Measurements from ENCODE around the gene C2orf15.

Gene C2orf15

GRCh38 chr2:99141110-99142108, at the start of gene C2orf15:
TSS of gene C2orf15 (plus strand) at chr2:99141707. CDS start at chr2:99150559, 8,852 bp downstream.
- no peak for TF ChIP-seq CTCF (IDR thresholded peaks at IDR 0.05; ENCODE audit: insufficient read depth, low read depth, low read length, missing control alignments)

GRCh38 chr2:99096728-99097127, 44.8 kb upstream of the C2orf15 start:
- H3K4me3 ChIP-seq (ENCODE audit: low read length), result no peak overlapping the region
- DNase-seq (ENCODE audit: low read depth), result no peak
- TF ChIP-seq CTCF (IDR thresholded peaks at IDR 0.05; ENCODE audit: insufficient read depth, low read depth, low read length, missing control alignments), result no peak

More at GRCh38 chr2:99141110-99142108, at the start of gene C2orf15:
- H3K4me3 ChIP-seq (ENCODE audit: low read length), result peak within 1 kb of the TSS; percentile 73
- DNase-seq (ENCODE audit: low read depth), result peak; percentile 97

GRCh38 chr2:99101697-99102096, 39.8 kb upstream of the C2orf15 start:
- no peak overlapping the region for H3K4me3 ChIP-seq (ENCODE audit: low read length)
- DNase-seq (ENCODE audit: low read depth), result no peak
- TF ChIP-seq CTCF (IDR thresholded peaks at IDR 0.05; ENCODE audit: insufficient read depth, low read depth, low read length, missing control alignments), result no peak

- no peak for TF ChIP-seq CTCF (IDR thresholded peaks at IDR 0.05; ENCODE audit: insufficient read depth, low read depth, low read length, missing control alignments)
- no peak overlapping the region for H3K4me3 ChIP-seq (ENCODE audit: low read length)
- peak; percentile 47 for DNase-seq (ENCODE audit: low read depth)
These were observed 37.5 kb upstream of the C2orf15 start for GRCh38 chr2:99104006-99104405.

GRCh38 chr2:99106913-99107312, 34.6 kb upstream of the C2orf15 start:
- peak; percentile 5 for DNase-seq (ENCODE audit: low read depth)
- no peak overlapping the region for H3K4me3 ChIP-seq (ENCODE audit: low read length)
- no peak for TF ChIP-seq CTCF (IDR thresholded peaks at IDR 0.05; ENCODE audit: insufficient read depth, low read depth, low read length, missing control alignments)

- DNase-seq (ENCODE audit: low read depth), result no peak
- TF ChIP-seq CTCF (IDR thresholded peaks at IDR 0.05; ENCODE audit: insufficient read depth, low read depth, low read length, missing control alignments), result no peak
- no peak overlapping the region for H3K4me3 ChIP-seq (ENCODE audit: low read length)
These were observed 30.3 kb upstream of the C2orf15 start for GRCh38 chr2:99111236-99111635.
